LHCN-M2 (cell line): ENCODE results near the gene SVOP. TPM values are rescaled to one million over a fixed set of nuclear protein-coding genes. Genes with fewer than 3 reads are reported as not detected.
"Not testable (repeated sequence)": the region's sequence is repeated elsewhere in the genome, so short reads cannot be mapped to it uniquely, and the experiment has no call there.

Experiments
- DNase-seq: peaks from one replicate; pipeline ENCODE4 v3.0.0-alpha.2; 2012; ENCODE audit warnings: low read depth
- total RNA-seq: library from RNA; depleted of rRNA; stranded (reverse); fragments of >200 nt; gene quantifications from 2 replicates; pipeline ENCODE4 v1.2.3, GENCODE V29; 2014

Gene SVOP
- total RNA-seq, 1 experiment from 2014 or later: not detected

GRCh38 chr12:108888031-108888430 lies 132.8 kb downstream of the SVOP start:
- no peak for DNase-seq

- no peak for DNase-seq
These were observed 133.8 kb downstream of the SVOP start for GRCh38 chr12:108886873-108887629.

- DNase-seq: peak; percentile 19
These were observed 136.5 kb downstream of the SVOP start for GRCh38 chr12:108884116-108885012.

- no peak for DNase-seq
These were observed 138.9 kb downstream of the SVOP start for GRCh38 chr12:108881953-108882352.

GRCh38 chr12:108879615-108880254 lies 141.1 kb downstream of the SVOP start, which contains the start of gene DAO:
Gene DAO (plus strand): TSS chr12:108880092. CDS start chr12:108885007, 4,915 bp downstream.
- no peak for DNase-seq

GRCh38 chr12:108876550-108876949 lies 144.3 kb downstream of the SVOP start:
- DNase-seq: no peak

GRCh38 chr12:108875682-108876361 lies 145.0 kb downstream of the SVOP start:
- peak; percentile 37 for DNase-seq

- no peak for DNase-seq
These were observed 145.6 kb downstream of the SVOP start for GRCh38 chr12:108875280-108875679.

- no peak for DNase-seq
These were observed 152.1 kb downstream of the SVOP start for GRCh38 chr12:108868781-108869180.

GRCh38 chr12:108866083-108866482 lies 154.8 kb downstream of the SVOP start:
- not testable (repeated sequence) for DNase-seq

GRCh38 chr12:108865169-108865568 lies 155.7 kb downstream of the SVOP start:
- no peak for DNase-seq

GRCh38 chr12:108862588-108862959 lies 158.3 kb downstream of the SVOP start:
- no peak for DNase-seq

- no peak for DNase-seq
These were observed 158.8 kb downstream of the SVOP start for GRCh38 chr12:108861878-108862587.

GRCh38 chr12:108860443-108860842 lies 160.4 kb downstream of the SVOP start:
- DNase-seq: no peak

GRCh38 chr12:108859923-108860291 lies 161.0 kb downstream of the SVOP start:
- no peak for DNase-seq

GRCh38 chr12:108859141-108859922 lies 161.5 kb downstream of the SVOP start:
- DNase-seq: not testable (repeated sequence)

GRCh38 chr12:108858311-108859074 lies 162.4 kb downstream of the SVOP start:
- DNase-seq: no peak
